Ovary (tissue), 9 donors: Measurements from ENCODE around the gene LSM12. TPM values are rescaled to one million over a fixed set of nuclear protein-coding genes. Genes with fewer than 3 reads are reported as not detected.

Experiments used
- DNase-seq, 5 donors: peaks; one replicate each; pipeline ENCODE4 v3.0.0-alpha.2; 2019 to 2020
- H3K27ac ChIP-seq, 2 donors: fragments of 200-600 bp; one replicate each; pipeline versions ENCODE4 v1.5.1 to v1.8.0; 2019 to 2022
- H3K27me3 ChIP-seq: fragments of 200-600 bp; one replicate; pipeline ENCODE4 v1.8.0; 2022
- H3K36me3 ChIP-seq: fragments of 200-600 bp; sonication (generic); one replicate; pipeline ENCODE4 v1.5.1; 2019
- H3K4me1 ChIP-seq: one replicate; pipeline ENCODE4 v1.8.1; 2013; ENCODE audit warnings: mild to moderate bottlenecking, moderate library complexity; ENCODE audit not compliant: insufficient read depth
- H3K4me3 ChIP-seq: fragments of 200-600 bp; sonication (generic); one replicate; pipeline ENCODE4 v1.5.1; 2017
- H3K9me3 ChIP-seq, 2 donors: fragments of 200-600 bp in 1 of 2; sonication (generic) in 1 of 2; one replicate each; pipeline versions ENCODE4 v1.5.1 to v1.8.1; 2013 to 2019; ENCODE audit warnings: mild to moderate bottlenecking in 1 of 2, moderate library complexity in 1 of 2
- CTCF ChIP-seq, 3 donors: fragments of 450-650 bp in 2 of 3; fragments of 200-600 bp in 1 of 3; IDR thresholded peaks; one replicate each; pipeline versions ENCODE4 v1.5.1 to v1.8.0; 2016 to 2022; ENCODE audit warnings: antibody characterized with exemption in 3 of 3, mild to moderate bottlenecking in 1 of 3
- EP300 ChIP-seq: sonication (generic); formaldehyde crosslinking; IDR thresholded peaks from one replicate; pipeline ENCODE4 v1.6.1; 2017; ENCODE audit warnings: antibody characterized with exemption
- POLR2A ChIP-seq: fragments of 450-650 bp; IDR thresholded peaks from one replicate; pipeline ENCODE4 v1.6.1; 2017; ENCODE audit warnings: antibody characterized with exemption, mild to moderate bottlenecking, moderate library complexity
- WGBS, 3 donors: extraction: QIAGEN DNeasy Blood & Tissue Kit in 1 of 3; methylation state at CpG; one replicate each; pipeline versions ENCODE4 v1.1.5 to v1.1.7; 2013 to 2017; 5-methylcytosine and 5-hydroxymethylcytosine counted together
- intact Hi-C, 4 donors: fragments of 100-400 bp; cut with DNase I; formaldehyde crosslinking; loops; one replicate each; pipeline versions ENCODE4 v1.11.0 to v1.15.1; 2022 to 2023
- polyA plus RNA-seq, 2 donors: library from polyadenylated mRNA; stranded (reverse); fragments of 200-250 nt in 1 of 2; fragments of 350-450 nt in 1 of 2; fragmentation: Illumina TruSeq in 1 of 2; extraction: RNeasy Lipid Tissue Mini Kit (QIAGEN cat#74804) in 1 of 2; gene quantifications; one replicate each; pipeline ENCODE4 v1.2.3, GENCODE V29; 2013 to 2014
- total RNA-seq, 7 donors: library from RNA; depleted of rRNA in 2 of 7; stranded (reverse); fragments of >200 nt in 2 of 7; fragmentation: NEBNext Ultra II Directional in 3 of 7; extraction: Animal tissue kit (Norgen Biotek cat#: 25700) in 3 of 7; gene quantifications; one replicate each; pipeline versions ENCODE4 v1.1.0 to v1.2.4, GENCODE V29; 2016 to 2023
- donor health status: DM: no; HTN: no; CAD: no; lungs with moderate emphysema.
- donor health status: DM: no; HTN: no; CAD: no.
- donor health status: Bipolar disorder and iron deficiency.
- donor health status: DM: yes; HTN: yes; CAD: no.
- donor health status: DM: no; HTN: no; CAD: no.
- donor health status: DM: yes; HTN: yes; CAD: no.

Gene LSM12
- total and polyA plus RNA-seq, 9 donors: 17.1 to 54.6 (median 36.4) TPM

- no peak for DNase-seq
- Histone ChIP-seq H3K4me1 (peaks cover 2% of the 10 kb centered on the region), H3K27me3 (no peaks in the 10 kb centered on the region), H3K36me3 (no peaks in the 10 kb centered on the region), H3K27ac (no peak overlapping the region), H3K9me3 (no peaks in the 10 kb centered on the region), H3K4me3 (no peak overlapping the region)
- 84 to 91% (median 86%) methylated on average over 7 of the region's 7 CpGs for WGBS, 3 donors
- intact Hi-C loops: no loop called here
- TF ChIP-seq CTCF (IDR thresholded peaks at IDR 0.05): no peak
- TF ChIP-seq EP300: no peak
- no peak for TF ChIP-seq POLR2A
These were observed 18.4 kb upstream of the LSM12 start for GRCh38 chr17:44084921-44085320.

GRCh38 chr17:44084131-44084538 lies 17.7 kb upstream of the LSM12 start:
- TF ChIP-seq CTCF (IDR thresholded peaks at IDR 0.05): no peak
- no peaks in the 10 kb centered on the region for H3K27me3 ChIP-seq
- no peak overlapping the region for H3K4me3 ChIP-seq
- H3K36me3 ChIP-seq: no peaks in the 10 kb centered on the region
- DNase-seq: no peak
- WGBS, 3 donors: 61 to 65% (median 63%) methylated on average over 8 to 10 of the region's 10 CpGs
- H3K27ac ChIP-seq: no peak overlapping the region
- peaks cover 2% of the 10 kb centered on the region for H3K4me1 ChIP-seq
- intact Hi-C loops: no loop called here
- H3K9me3 ChIP-seq: no peaks in the 10 kb centered on the region

- DNase-seq: no peak
- WGBS, 3 donors: 82 to 84% (median 82%) methylated on average over 12 of the region's 12 CpGs
- intact Hi-C loops: no loop called here
- H3K36me3 ChIP-seq: no peaks in the 10 kb centered on the region
- H3K4me3 ChIP-seq: no peak overlapping the region
- no peaks in the 10 kb centered on the region for H3K27me3 ChIP-seq
- H3K4me1 ChIP-seq: peaks cover 2% of the 10 kb centered on the region
- no peak overlapping the region for H3K27ac ChIP-seq
- TF ChIP-seq EP300: no peak
- TF ChIP-seq POLR2A: no peak
- TF ChIP-seq CTCF (IDR thresholded peaks at IDR 0.05): no peak
- H3K9me3 ChIP-seq: no peaks in the 10 kb centered on the region
These were observed 16.9 kb upstream of the LSM12 start for GRCh38 chr17:44083250-44083849.

- Histone ChIP-seq H3K36me3 (no peaks in the 10 kb centered on the region), H3K27ac (no peak overlapping the region)
- intact Hi-C loops: no loop called here
These were observed 15.9 kb upstream of the LSM12 start for GRCh38 chr17:44082256-44082927.

More at GRCh38 chr17:44082256-44082927, 15.9 kb upstream of the LSM12 start:
- H3K4me3 ChIP-seq: no peak overlapping the region
- DNase-seq: no peak
- peaks cover 2% of the 10 kb centered on the region for H3K4me1 ChIP-seq
- H3K27me3 ChIP-seq: no peaks in the 10 kb centered on the region
- no peaks in the 10 kb centered on the region for H3K9me3 ChIP-seq
- 78 to 83% (median 78%) methylated on average over 21 of the region's 21 CpGs for WGBS, 3 donors
- TF ChIP-seq POLR2A (no peak), CTCF (IDR thresholded peaks at IDR 0.05) (no peak), EP300 (no peak)
